ENCODE measurements around the gene TDP1. TPM values are rescaled to one million over a fixed set of nuclear protein-coding genes. Genes with fewer than 3 reads are reported as not detected.
"Not testable (repeated sequence)": the region's sequence is repeated elsewhere in the genome, so short reads cannot be mapped to it uniquely, and the experiment has no call there.

Gene TDP1
- total RNA-seq, 1 donor from 2014 or later: 14.9 TPM

DNA sequence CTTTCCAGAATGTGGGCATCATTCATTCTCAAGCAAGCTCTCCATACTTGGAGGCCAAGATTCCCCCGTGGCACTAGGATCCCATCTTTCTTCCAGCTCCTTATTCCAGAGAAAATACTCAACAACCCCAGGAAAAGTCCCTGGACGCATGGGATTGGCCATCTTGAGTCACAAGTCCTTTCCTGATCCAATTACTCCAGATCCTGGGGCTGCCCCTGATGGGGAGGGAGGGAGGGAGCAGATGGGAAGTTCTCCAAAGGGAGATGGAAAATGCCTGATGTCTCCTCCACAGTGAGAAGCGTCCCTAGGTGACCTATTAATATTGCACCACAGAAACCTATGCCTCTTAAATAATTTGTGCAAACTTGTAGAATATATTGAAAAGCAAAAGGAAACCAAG lies 93.7 kb downstream of the TDP1 start:
- DNase-seq (ENCODE audit: low read depth in 2 of 2): no peak

DNA sequence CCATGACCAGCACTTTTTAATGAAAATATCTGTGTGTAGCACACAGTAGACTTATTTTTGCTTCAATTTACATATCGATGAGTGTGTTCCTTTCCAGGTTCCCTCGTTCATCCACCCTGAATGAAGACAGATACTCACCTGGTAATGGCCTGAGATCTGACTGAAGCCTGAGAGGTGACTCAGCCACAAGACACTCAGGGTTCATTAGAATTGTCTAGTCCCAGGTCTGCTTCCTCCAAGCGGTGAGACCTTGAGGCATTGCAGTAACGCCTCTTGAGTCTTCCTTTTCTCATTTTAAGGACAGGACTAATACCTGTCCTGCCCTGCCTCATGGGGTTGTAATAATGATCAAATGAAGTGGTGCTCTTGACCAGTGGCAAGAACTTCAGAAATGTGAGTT lies 94.5 kb downstream of the TDP1 start:
- DNase-seq (ENCODE audit: low read depth in 2 of 2): no peak

DNA sequence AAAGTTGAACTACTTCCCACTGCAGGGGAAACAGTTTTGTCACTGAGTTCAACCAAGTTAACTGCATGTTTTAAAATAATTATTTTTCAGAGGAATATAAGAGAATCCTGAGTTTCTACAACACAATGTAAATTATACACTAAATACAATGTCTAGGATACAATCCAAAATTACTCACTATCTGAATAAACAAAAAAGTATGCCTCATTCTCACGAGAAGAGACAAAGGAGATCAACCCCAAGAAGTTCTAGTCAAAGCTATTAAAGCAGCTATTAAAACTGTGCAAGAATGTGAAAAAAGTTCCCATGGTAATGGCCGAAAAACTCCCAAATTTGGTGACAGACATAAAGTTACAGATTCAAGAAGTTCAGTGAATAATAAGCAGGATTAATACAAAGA lies 97.3 kb downstream of the TDP1 start:
- no peak for DNase-seq (ENCODE audit: low read depth in 2 of 2)

DNA sequence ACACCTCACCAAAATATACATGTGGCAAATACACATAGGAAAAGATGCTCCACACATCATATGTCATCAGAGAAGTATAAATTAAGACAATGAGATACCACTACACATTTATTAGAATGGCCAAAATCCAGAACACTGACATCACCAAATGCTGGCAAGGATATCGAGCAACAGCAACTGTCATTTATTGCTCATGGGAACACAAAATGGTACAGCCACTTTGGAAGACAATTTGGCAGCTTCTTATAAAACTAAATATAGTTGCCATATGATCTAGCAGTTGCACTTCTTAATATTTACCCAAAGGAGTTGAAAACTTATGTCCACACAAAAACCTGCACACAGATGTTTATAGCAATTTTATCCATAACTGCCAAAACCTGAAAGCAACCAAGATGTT lies 99.1 kb downstream of the TDP1 start:
- DNase-seq (ENCODE audit: low read depth in 2 of 2): no peak

DNA sequence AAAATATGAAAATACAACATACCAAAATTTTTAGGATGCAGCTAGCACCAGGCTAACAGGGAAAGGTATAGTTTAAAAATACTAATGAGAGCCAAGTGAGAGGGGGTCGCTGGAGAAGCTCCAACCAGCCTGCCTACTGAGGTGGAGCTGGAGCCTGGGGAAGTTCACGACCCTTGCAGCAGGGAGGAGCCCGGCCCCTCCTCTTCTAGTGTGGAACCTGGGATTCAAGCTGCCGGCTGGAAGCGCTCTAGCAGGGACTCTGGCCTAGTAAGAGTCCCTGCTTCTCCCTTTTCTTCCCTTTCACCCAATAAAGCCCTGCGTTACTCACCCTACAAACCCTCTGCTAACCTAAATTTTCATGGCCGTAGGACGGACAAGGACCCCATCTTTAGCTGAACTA lies 101.1 kb downstream of the TDP1 start:
- DNase-seq (ENCODE audit: low read depth in 2 of 2): no peak

DNA sequence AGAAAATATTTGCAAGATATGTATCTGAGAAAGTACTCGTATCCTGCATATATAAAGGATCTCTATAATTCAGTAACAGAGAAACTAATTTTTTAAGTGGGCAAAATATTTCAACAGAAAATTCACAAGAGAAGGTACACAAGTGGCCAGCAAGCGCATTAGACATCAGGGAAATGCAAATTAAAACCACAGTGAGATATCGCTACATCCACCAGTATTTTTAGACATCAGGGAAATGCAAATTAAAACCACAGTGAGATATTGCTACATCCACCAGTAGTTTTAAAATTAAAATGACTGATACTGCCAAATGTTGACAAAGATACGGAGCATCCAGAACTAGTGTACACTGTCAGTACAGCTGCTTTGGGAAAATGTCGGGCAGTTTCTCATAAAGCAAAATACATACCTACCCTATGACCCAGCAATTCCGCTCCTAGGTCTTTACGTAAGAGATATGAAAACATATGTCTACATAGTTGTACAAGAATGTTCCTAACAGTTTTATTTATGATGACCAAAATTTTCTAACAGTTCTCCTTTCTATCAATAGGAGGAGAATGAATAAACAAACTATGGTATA lies 103.2 kb downstream of the TDP1 start:
- DNase-seq (ENCODE audit: low read depth in 2 of 2): no peak

DNA sequence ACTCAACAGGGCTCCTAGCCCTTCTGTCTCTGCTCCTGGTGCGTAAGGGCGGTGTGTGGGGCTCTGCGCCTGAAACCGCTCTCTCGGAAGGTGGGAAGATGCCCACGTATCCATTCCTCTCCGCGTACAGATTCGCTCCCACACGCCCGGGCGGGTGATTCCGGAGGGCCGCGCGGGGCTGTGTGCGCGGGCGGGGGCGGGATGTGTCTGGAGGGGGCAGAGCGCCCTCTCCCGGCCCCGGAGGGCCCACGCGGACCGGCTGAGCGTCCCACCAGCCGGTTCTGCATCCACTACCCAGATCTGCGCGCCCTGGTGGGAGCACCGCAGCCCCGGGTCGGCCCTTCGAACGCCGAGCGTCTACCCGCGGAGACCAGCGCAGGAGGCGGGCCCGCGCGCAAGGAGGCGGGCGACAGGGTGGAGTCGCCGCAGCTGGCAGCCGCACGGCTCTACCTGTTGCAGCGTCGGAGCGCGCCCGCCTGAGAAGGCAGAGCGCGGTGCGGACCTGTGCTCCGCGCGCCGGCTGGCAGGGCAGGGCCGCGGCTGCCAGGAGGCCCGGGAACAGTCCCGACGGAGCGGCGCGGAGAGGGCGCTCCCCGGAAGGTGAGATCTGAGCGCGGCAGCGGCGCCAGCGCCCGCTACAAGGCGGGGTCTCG lies 104.7 kb downstream of the TDP1 start:
- DNase-seq (ENCODE audit: low read depth in 2 of 2): peak; percentile 14 to 68

DNA sequence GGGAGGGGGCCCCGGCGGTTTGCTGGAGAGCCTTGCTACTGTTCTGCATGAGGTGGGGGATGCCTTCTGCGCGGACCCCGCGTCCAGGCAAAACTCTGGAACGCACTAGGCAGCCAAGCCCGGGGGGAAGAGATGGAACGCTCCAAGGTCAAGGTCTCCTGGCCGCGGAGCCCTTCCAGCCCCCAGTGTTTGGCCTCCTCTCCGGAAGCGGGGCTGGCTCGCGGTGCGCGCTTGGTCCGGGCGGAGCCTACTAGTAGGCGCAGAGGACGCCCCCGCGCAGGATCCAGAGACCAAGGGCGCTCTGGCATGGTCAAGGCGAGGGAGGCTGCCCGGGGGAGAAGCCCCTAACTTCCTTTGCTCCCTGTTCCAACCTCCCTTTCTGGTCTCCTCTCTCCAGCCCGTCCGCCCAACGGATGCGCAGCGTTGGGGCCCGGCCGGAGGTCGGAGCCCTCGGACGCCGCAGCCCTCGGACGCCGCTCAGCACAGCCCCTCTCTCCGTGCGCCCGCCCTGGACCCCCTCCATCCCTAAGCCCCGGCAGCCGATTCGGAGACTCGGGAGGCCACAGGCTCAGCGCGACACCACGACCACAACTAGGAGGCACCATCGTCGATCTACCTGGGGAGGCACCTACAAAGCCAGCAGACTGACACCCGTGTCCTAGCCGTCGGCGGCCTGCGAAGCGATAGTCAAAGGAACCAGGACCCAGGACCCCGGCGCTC lies 105.4 kb downstream of the TDP1 start:
- no peak for DNase-seq (ENCODE audit: low read depth in 2 of 2)

DNA sequence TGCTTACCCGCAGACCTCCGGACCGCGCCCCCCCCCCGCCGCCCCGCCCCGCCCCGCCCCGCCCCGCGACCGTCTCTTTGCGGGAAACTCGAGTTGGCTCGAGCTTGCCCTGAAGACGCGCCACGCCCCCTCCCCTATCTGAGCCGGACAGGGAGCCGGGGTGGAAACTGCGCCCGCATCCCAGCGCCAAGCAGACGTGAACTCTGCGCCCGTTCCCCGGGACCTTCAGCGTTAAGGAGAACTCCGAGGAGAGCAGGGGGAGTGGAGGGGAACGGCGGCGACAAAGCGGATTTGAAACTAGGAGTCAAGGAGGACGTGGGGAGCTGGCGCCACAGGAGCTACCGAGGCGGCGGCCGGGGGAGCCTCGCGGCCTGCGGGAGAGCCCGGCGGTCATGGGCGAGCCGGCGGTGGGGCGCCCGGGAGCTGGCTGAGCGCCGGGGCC lies 106.0 kb downstream of the TDP1 start, which contains the start of gene KCNK13:
TSS of gene KCNK13 (plus strand) at position 310 of the 442 bp plus-strand sequence. CDS start 212 bp downstream, outside the sequence.
- no peak for DNase-seq (ENCODE audit: low read depth in 2 of 2)

DNA sequence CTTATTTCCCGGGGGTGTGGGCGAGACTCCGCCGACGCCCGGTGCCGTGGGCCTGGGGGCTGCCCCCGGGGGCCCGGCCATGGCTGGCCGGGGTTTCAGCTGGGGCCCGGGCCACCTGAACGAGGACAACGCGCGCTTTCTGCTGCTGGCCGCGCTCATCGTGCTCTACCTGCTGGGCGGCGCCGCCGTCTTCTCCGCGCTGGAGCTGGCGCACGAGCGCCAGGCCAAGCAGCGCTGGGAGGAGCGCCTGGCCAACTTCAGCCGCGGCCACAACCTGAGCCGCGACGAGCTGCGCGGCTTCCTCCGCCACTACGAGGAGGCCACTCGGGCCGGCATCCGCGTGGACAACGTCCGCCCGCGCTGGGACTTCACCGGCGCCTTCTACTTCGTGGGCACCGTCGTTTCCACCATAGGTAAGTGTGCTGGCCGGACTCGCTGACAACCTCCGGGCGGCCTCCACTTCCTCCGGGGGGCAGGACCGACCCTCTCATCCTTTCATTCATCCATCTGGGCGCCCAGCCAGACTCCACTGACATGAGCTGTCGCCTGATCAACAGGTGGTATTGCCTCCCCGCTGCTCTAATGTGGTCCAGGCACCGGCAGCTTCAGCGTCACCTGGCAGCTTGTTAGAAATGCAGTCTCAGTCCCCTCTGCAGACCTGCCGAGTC lies 106.5 kb downstream of the TDP1 start:
- no peak for DNase-seq (ENCODE audit: low read depth in 2 of 2)

DNA sequence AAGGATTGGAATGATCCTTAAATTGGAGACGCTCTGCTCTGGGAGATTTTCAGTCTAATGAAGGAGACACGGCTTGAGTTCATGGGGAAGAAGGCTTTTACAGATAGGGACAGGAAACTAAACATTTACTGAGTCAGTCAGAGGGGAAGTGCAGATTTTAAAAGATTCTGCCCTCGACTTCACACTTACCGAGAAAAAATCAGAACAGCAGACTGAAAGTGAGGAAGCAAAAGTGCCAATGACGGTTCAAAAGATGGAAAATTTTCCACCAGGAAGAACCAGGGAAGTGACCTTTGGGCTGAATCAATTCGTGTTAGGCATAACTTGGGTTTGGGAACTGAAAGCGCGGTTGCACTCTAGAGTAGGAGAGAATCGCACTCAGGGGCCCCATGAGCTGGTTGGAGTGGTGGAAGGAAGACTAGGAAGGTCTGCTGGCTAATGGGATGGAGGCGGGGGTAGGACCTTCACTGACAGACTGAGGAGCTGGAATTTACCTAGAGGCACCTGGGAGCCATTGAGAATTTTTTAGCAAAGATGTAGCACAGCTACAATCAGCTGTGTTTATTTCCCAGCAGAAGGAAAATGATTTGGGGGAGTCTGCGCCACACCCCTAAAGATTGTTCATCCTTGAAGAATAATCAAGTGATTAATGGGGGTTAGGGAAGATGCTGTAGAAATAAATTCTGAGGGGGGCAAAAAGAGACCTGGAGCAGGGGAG lies 107.3 kb downstream of the TDP1 start:
- no peak for DNase-seq (ENCODE audit: low read depth in 2 of 2)

DNA sequence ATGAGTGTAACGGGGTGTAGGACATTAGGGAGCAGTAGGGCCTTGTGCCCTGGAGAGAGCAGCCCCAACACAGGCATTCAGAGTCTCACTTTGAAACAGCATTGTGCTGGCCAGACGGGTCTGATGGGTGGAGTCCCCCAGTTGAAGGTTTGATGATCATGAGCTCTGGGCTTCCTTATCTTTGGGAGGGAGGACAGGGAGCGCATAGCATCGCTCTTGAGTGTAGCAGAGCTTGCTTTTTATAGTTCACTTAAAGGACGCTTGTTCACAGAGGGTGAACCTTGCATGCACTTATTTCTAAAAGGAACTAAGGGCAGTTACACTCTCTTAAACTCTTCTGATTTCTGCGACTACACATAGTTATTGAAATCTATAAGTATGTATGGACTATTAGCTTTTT lies 116.6 kb downstream of the TDP1 start:
- no peak for DNase-seq (ENCODE audit: low read depth in 2 of 2)

DNA sequence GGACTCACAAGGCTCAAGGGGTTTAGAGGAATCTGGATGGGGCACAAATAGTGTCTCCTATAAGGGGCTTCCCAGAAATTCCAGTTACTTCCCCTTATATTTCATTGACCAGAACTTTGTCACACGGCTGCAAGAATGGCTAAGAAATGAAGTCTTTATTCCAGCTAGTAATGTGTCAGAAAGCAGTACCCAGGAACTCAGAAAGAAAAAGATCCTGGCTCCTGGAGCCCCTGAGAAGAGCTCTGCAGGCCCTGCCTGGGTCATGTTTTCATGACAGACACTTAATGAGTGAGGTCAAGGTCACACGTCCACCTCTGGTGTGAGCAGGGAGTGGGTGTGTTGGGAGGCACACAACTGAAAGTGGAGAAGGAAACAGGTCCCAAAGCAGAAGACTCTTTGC lies 123.8 kb downstream of the TDP1 start:
- DNase-seq (ENCODE audit: low read depth in 2 of 2): no peak

DNA sequence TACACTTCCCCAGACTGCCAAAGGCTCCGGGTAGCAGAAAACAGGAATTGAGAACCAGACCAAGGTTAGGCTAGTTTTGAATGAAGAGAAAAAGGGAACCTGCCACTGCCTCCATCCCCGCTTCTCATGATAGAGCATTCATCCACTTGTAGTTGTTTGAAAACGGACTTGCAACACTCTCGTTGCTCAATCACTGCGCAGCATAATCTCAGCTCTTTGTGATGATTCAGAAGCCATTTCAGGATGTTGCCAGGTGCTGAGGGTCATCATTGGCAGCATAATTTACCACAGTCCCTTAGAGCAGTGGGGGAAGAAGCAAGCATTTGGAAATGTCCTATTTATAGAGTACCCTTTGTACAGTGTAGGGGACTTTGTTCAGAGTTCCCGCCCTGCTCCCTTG lies 131.7 kb downstream of the TDP1 start:
- no peak for DNase-seq (ENCODE audit: low read depth in 2 of 2)

DNA sequence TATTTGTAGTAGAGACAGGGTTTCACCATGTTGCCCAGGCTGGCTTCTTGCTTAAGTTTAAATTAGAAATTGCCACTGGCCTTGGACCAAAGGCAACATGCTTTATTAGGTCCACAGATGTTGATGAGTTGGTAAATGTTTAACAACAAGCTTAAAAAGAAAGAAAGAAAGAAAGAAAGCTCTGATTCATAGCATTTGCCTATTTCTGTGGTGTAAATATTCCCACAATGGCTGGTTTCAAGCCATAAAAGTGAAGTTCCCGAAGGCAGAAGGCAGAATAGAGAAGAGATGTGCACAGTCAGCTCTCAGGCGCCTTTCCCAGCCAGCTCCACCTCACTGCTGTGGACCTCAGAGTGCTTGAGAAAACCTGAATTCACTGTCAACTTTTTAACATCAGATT lies 132.4 kb downstream of the TDP1 start:
- DNase-seq (ENCODE audit: low read depth in 2 of 2): no peak

DNA sequence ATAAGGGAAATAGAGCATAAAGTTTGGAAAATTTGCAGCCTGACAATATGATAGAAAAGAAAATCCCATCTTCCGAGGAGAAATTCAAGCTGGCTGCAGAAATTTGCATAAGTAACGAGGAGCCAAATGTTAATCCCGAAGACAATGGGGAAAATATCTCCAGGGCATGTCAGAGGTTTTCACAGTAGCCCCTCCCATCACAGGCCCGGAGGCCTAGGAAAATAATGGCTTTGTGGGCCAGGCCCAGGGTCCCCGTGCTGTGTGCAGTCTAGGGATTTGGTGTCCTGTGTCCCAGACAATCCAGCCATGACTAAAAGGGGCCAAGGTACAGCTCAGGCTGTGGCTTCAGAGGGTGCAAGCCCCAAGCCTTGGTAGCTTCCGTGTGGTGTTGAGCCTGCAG lies 133.8 kb downstream of the TDP1 start:
- not testable (repeated sequence) for DNase-seq (ENCODE audit: low read depth in 2 of 2)

DNA sequence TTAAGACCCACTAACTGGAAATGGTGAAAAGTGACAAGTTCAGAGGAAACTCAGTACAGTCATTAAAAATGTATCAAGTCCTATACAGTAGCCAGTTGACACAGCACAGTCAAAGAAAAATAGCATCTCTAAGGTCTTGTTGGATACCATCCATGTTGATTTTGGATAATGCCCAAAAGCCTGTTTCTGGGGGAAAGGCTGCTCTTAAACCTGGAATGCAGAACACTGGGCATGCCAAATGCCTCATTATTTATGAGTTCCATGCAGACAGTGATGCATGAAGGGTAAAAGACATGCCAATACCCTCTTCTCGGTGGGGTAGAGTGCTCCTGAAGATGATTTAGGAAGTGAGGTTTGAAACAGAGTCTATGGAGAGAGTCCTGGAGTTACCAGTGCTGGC lies 135.7 kb downstream of the TDP1 start:
- peak in 1 of 2 donors; percentile 72 for DNase-seq (ENCODE audit: low read depth in 2 of 2)

DNA sequence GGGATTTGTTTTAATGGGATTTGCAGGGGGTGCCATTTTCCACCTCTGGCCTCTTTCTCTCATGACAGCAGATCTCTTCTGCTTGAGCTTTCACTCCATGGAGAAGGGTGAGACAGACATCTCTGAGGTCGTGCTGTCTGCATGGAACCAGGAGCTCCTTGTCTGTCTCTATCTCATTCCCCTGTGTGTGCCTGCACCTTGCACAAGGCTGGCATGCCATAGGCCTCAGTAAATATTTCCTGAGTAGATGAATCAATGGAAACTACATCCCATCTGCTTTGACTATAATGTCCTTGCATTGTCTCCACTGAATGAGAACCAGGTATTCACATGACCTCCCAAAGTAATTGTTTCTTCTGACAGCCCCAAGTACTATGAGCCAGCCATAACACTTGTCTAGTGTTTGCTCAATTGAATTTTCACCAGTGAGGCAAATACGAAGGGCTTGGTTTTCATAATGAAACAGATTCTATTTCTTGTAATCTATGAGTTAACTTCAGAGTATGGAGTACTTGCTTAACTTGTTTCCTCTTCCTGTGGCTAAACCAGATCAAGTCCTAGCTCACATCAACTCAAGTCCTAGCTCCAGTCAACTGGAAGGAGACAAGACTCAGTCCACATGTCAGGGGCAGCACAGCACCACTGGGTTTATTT lies 138.3 kb downstream of the TDP1 start:
- DNase-seq (ENCODE audit: low read depth in 2 of 2): no peak
